H9 (cell line): ENCODE data around the gene CALML4. TPM values are rescaled to one million over a fixed set of nuclear protein-coding genes. Genes with fewer than 3 reads are reported as not detected.

ENCODE experiments used
- DNase-seq: peaks from one replicate; pipeline ENCODE4 v3.0.0-alpha.2; 2017
- H2AFZ ChIP-seq: one replicate; pipeline ENCODE4 v1.6.1; 2013; ENCODE audit warnings: mild to moderate bottlenecking, low read length, control low read depth, moderate library complexity
- H2AK5ac ChIP-seq: 2 replicates; pipeline ENCODE4 v1.6.1; 2013; ENCODE audit warnings: low read length, control low read depth, mixed read lengths; ENCODE audit not compliant: insufficient read length
- H2BK120ac ChIP-seq: one replicate; pipeline ENCODE4 v1.6.1; 2013; ENCODE audit warnings: low read depth, mild to moderate bottlenecking, low read length, control low read depth, inconsistent platforms; ENCODE audit not compliant: poor library complexity, severe bottlenecking
- H2BK12ac ChIP-seq: 2 replicates; pipeline ENCODE4 v1.6.1; 2013; ENCODE audit warnings: low read length, control low read depth, mixed read lengths, low read depth; ENCODE audit not compliant: insufficient read length
- H2BK15ac ChIP-seq: 2 replicates; pipeline ENCODE4 v1.6.1; 2013; ENCODE audit warnings: low read depth, low read length, control low read depth
- H2BK20ac ChIP-seq: one replicate; pipeline ENCODE4 v1.6.1; 2013; ENCODE audit warnings: low read depth, mild to moderate bottlenecking, low read length, control low read depth, inconsistent platforms; ENCODE audit not compliant: poor library complexity, severe bottlenecking
- H2BK5ac ChIP-seq: 2 replicates; pipeline ENCODE4 v1.6.1; 2013; ENCODE audit warnings: low read length, control low read depth, mixed read lengths; ENCODE audit not compliant: insufficient read length
- H3K14ac ChIP-seq: 2 replicates; pipeline ENCODE4 v1.6.1; 2013; ENCODE audit warnings: low read length, control low read depth; ENCODE audit not compliant: insufficient read depth
- H3K18ac ChIP-seq: 2 replicates; pipeline ENCODE4 v1.6.1; 2013; ENCODE audit warnings: low read depth, mild to moderate bottlenecking, mixed read lengths, low read length, control low read depth; ENCODE audit not compliant: insufficient read length
- H3K23ac ChIP-seq: 2 replicates; pipeline ENCODE4 v1.6.1; 2013; ENCODE audit warnings: low read length, control low read depth, mixed read lengths, low read depth; ENCODE audit not compliant: insufficient read length
- H3K23me2 ChIP-seq: 2 replicates; pipeline ENCODE4 v1.6.1; 2013; ENCODE audit warnings: low read depth, mild to moderate bottlenecking, mixed read lengths, low read length, control low read depth; ENCODE audit not compliant: insufficient read length, poor library complexity, severe bottlenecking
- H3K27ac ChIP-seq: 2 replicates; pipeline ENCODE4 v1.5.1; 2013; ENCODE audit warnings: low read length, control low read depth, mixed read lengths, low read depth; ENCODE audit not compliant: insufficient read length
- H3K27me3 ChIP-seq: 2 replicates; pipeline ENCODE4 v1.6.1; 2013; ENCODE audit warnings: low read length, control low read depth, inconsistent platforms; ENCODE audit not compliant: insufficient read depth
- H3K4ac ChIP-seq: 2 replicates; pipeline ENCODE4 v1.6.1; 2013; ENCODE audit warnings: low read depth, mild to moderate bottlenecking, control low read depth, inconsistent platforms, low read length, moderate library complexity
- H3K4me1 ChIP-seq: 2 replicates; pipeline ENCODE4 v1.6.1; 2013; ENCODE audit warnings: low read length, control low read depth, inconsistent platforms; ENCODE audit not compliant: insufficient read depth
- H3K4me2 ChIP-seq: 2 replicates; pipeline ENCODE4 v1.6.1; 2013; ENCODE audit warnings: low read length, control low read depth, mixed read lengths; ENCODE audit not compliant: insufficient read length, insufficient read depth
- H3K56ac ChIP-seq: 2 replicates; pipeline ENCODE4 v1.6.1; 2013; ENCODE audit warnings: low read depth, mild to moderate bottlenecking, mixed read lengths, low read length, control low read depth; ENCODE audit not compliant: insufficient read length
- H3K79me1 ChIP-seq: 2 replicates; pipeline ENCODE4 v1.6.1; 2013; ENCODE audit warnings: low read depth, mild to moderate bottlenecking, moderate library complexity, low read length, control low read depth, inconsistent platforms; ENCODE audit not compliant: insufficient read depth, poor library complexity, severe bottlenecking
- H3K79me2 ChIP-seq: 2 replicates; pipeline ENCODE4 v1.6.1; 2013; ENCODE audit warnings: low read length, control low read depth, inconsistent platforms; ENCODE audit not compliant: insufficient read depth
- H3K9ac ChIP-seq: 2 replicates; pipeline ENCODE4 v1.6.1; 2013; ENCODE audit warnings: low read length, control low read depth, mixed read lengths; ENCODE audit not compliant: insufficient read length; ENCODE audit errors: extremely low read depth
- H3K9me3 ChIP-seq: one replicate; pipeline ENCODE4 v1.6.1; 2013; ENCODE audit warnings: low read depth, low read length, inconsistent platforms; ENCODE audit not compliant: control insufficient read depth
- H3T11ph ChIP-seq: one replicate; pipeline ENCODE4 v1.6.1; 2013; ENCODE audit warnings: mild to moderate bottlenecking, low read length, control low read depth, inconsistent platforms
- H4K20me1 ChIP-seq: one replicate; pipeline ENCODE4 v1.6.1; 2013; ENCODE audit not compliant: control insufficient read depth, insufficient read length, insufficient read depth
- H4K5ac ChIP-seq: 2 replicates; pipeline ENCODE4 v1.6.1; 2013; ENCODE audit warnings: low read depth, mild to moderate bottlenecking, mixed read lengths, low read length, control low read depth; ENCODE audit not compliant: insufficient read length
- H4K8ac ChIP-seq: replicated peaks from 2 replicates; pipeline ENCODE4 v1.6.1; 2013; ENCODE audit warnings: low read length, control low read depth, mixed read lengths, low read depth; ENCODE audit not compliant: insufficient read length
- H4K91ac ChIP-seq: 2 replicates; pipeline ENCODE4 v1.6.1; 2013; ENCODE audit warnings: low read depth, mild to moderate bottlenecking, moderate library complexity, mixed read lengths, low read length, control low read depth; ENCODE audit not compliant: insufficient read length
- H3K27ac Mint-ChIP-seq, 3 experiments: 2 replicates in 2 of 3; 3 replicates in 1 of 3; pipeline ENCODE4 v1.8.0; 2020 to 2021; ENCODE audit warnings: mixed read lengths in 3 of 3, mild to moderate bottlenecking in 1 of 3, moderate library complexity in 1 of 3
- H3K27me3 Mint-ChIP-seq: 2 replicates; pipeline ENCODE4 v1.8.0; 2021; ENCODE audit warnings: low read depth, mild to moderate bottlenecking, moderate library complexity, mixed read lengths
- H3K36me3 Mint-ChIP-seq, 3 experiments: 2 replicates in 2 of 3; 3 replicates in 1 of 3; pipeline ENCODE4 v1.8.0; 2020 to 2021; ENCODE audit warnings: low read depth in 3 of 3, mixed read lengths in 3 of 3; ENCODE audit not compliant: insufficient read depth in 1 of 3
- H3K4me1 Mint-ChIP-seq, 2 experiments: 2 replicates each; pipeline ENCODE4 v1.8.0; 2020; ENCODE audit warnings: mixed read lengths in 2 of 2
- H3K4me3 Mint-ChIP-seq, 2 experiments: 2 replicates in 1 of 2; 3 replicates in 1 of 2; pipeline ENCODE4 v1.8.0; 2020 to 2021; ENCODE audit warnings: mild to moderate bottlenecking in 2 of 2, mixed read lengths in 2 of 2, moderate library complexity in 1 of 2
- H3K9me3 Mint-ChIP-seq, 2 experiments: 2 replicates in 1 of 2; 3 replicates in 1 of 2; pipeline ENCODE4 v1.8.0; 2020; ENCODE audit warnings: mild to moderate bottlenecking in 2 of 2, mixed read lengths in 2 of 2, moderate library complexity in 1 of 2
- CTCF ChIP-seq: fragments of 200-600 bp; sonication (generic); conservative IDR thresholded peaks from 3 replicates; pipeline ENCODE4 v1.8.0; 2021; ENCODE audit warnings: antibody characterized with exemption, mild to moderate bottlenecking
- WGBS: extraction: QIAGEN DNeasy Blood & Tissue Kit; methylation state at CpG from one replicate; pipeline ENCODE4 v1.1.7; 2013; ENCODE audit warnings: missing lambda C conversion rate, low lambda C conversion rate, mixed read lengths; ENCODE audit not compliant: insufficient read length; ENCODE audit errors: extremely low coverage; 5-methylcytosine and 5-hydroxymethylcytosine counted together
- total RNA-seq: library from RNA; stranded (reverse); gene quantifications from 2 replicates; pipeline ENCODE4 v1.2.1, GENCODE V29; 2021

The CALML4 gene
- total RNA-seq, 1 experiment from 2014 or later, result 11.8 TPM

DNA sequence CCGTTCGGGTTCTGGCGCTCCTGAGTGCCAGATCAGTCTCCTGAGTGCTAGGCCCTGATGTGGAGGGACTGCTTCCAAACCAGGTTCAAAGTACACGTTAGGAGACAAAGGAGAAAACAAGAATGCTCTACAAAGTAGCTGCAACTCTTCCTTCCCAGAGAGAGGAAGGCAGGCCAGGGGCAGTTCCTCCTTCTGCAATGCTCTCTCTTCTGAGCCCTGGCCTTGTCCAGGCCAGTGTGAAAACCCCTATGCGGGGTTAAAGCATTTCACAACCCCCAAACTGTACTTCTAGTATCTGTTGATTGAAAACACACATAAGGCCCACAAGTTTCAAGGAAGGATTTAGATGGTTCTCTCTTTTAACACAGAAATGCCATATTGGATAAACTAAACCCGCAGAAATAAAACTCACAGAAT, 9.7 kb upstream of the CALML4 start:
- Histone ChIP-seq H3K9ac (no peak overlapping the region), H3K4me1 (no peaks in the 10 kb centered on the region), H3K27ac (no peak overlapping the region), H3K23ac (no peak overlapping the region), H3K23me2 (no peaks in the 10 kb centered on the region), H3K4ac (no peak overlapping the region), H2AFZ (no peak overlapping the region), H2BK15ac (no peak overlapping the region), H3K14ac (no peak overlapping the region), H3K56ac (no peak overlapping the region), H4K20me1 (peaks cover 2% of the 10 kb centered on the region), H2BK120ac (no peak overlapping the region), H3K27me3 (no peaks in the 10 kb centered on the region), H3K4me2 (no peak overlapping the region), H2AK5ac (no peak overlapping the region), H2BK12ac (no peak overlapping the region), H4K91ac (no peak overlapping the region), H3K18ac (no peak overlapping the region), H2BK20ac (no peak overlapping the region), H2BK5ac (no peak overlapping the region), H4K5ac (no peak overlapping the region), H3K79me2 (peaks cover 6% of the 10 kb centered on the region; the same call in 1 of the 2 replicates), H4K8ac (no peak overlapping the region), H3K79me1 (peaks cover 21% of the 10 kb centered on the region), H3T11ph (no peak overlapping the region), H3K9me3 (no peaks in the 10 kb centered on the region)
- Mint-ChIP-seq H3K36me3 (peaks cover 16 to 38% (median 34%) of the 10 kb centered on the region in 3 experiments; a peak in 6 of 7 replicates), H3K27ac (peak overlapping the region in 2 of 3 experiments; percentile 19 to 83; a peak in 1 of 7 replicates), H3K9me3 (no peaks in the 10 kb centered on the region), H3K4me3 (no peak overlapping the region), H3K4me1 (peaks cover 2 to 15% of the 10 kb centered on the region in 2 experiments; a peak in 3 of 4 replicates), H3K27me3 (no peaks in the 10 kb centered on the region; the same call in 1 of the 2 replicates)
- no peak for DNase-seq
- no peak for TF ChIP-seq CTCF
- no CpG with 5 or more reads among the region's 6 CpGs for WGBS
